Sigmoid colon (tissue), 7 donors: ENCODE results near the gene PDRG1. TPM values are rescaled to one million over a fixed set of nuclear protein-coding genes. Genes with fewer than 3 reads are reported as not detected.

Source experiments
- DNase-seq: peaks from one replicate; pipeline ENCODE4 v3.0.0-alpha.2; 2019
- H3K27ac ChIP-seq, 4 donors: fragments of 200-600 bp; sonication (generic); one replicate each; pipeline ENCODE4 v1.5.1; 2016 to 2019; ENCODE audit warnings: mild to moderate bottlenecking in 1 of 4
- H3K27me3 ChIP-seq, 3 donors: fragments of 200-600 bp; sonication (generic); one replicate each; pipeline ENCODE4 v1.5.1; 2019; ENCODE audit warnings: mild to moderate bottlenecking in 1 of 3
- H3K36me3 ChIP-seq, 4 donors: fragments of 200-600 bp; sonication (generic); one replicate each; pipeline ENCODE4 v1.5.1; 2016 to 2019
- H3K4me1 ChIP-seq, 4 donors: fragments of 200-600 bp; sonication (generic); one replicate each; pipeline ENCODE4 v1.5.1; 2017 to 2019
- H3K4me3 ChIP-seq, 4 donors: fragments of 200-600 bp; sonication (generic); one replicate each; pipeline ENCODE4 v1.5.1; 2017 to 2019; ENCODE audit warnings: mild to moderate bottlenecking in 2 of 4, moderate library complexity in 1 of 4
- H3K9me3 ChIP-seq, 4 donors: fragments of 200-600 bp in 3 of 4; sonication (generic) in 3 of 4; one replicate each; pipeline versions ENCODE4 v1.5.1 to v1.6.1; 2013 to 2019
- CTCF ChIP-seq, 4 experiments: fragments of 450-650 bp in 3 of 4; fragments of 200-600 bp in 1 of 4; IDR thresholded peaks; one replicate each; pipeline ENCODE4 v1.5.1; 2016 to 2019; ENCODE audit warnings: antibody characterized with exemption in 4 of 4, mild to moderate bottlenecking in 3 of 4, moderate library complexity in 2 of 4
- EP300 ChIP-seq, 4 donors: sonication (generic); formaldehyde crosslinking; IDR thresholded peaks; one replicate each; pipeline ENCODE4 v1.6.1; 2017; ENCODE audit warnings: antibody characterized with exemption in 4 of 4
- POLR2A ChIP-seq, 2 donors: fragments of 450-650 bp; IDR thresholded peaks; one replicate each; pipeline ENCODE4 v1.6.1; 2016; ENCODE audit warnings: antibody characterized with exemption in 2 of 2, mild to moderate bottlenecking in 2 of 2, moderate library complexity in 2 of 2
- POLR2AphosphoS5 ChIP-seq, 4 donors: sonication (generic); formaldehyde crosslinking; IDR thresholded peaks; one replicate each; pipeline ENCODE4 v1.6.1; 2017; ENCODE audit warnings: antibody characterized with exemption in 4 of 4
- WGBS, 2 donors: extraction: QIAGEN DNeasy Blood & Tissue Kit; methylation state at CpG; one replicate each; pipeline ENCODE4 v1.1.7; 2013; 5-methylcytosine and 5-hydroxymethylcytosine counted together
- intact Hi-C: fragments of 100-400 bp; cut with DNase I; formaldehyde crosslinking; loops from one replicate; pipeline ENCODE4 v1.15.1; 2023
- polyA plus RNA-seq, 3 donors: library from polyadenylated mRNA; stranded (reverse); fragments of 200-250 nt; gene quantifications; one replicate each; pipeline ENCODE4 v1.2.3, GENCODE V29; 2013
- total RNA-seq, 4 donors: library from RNA; depleted of rRNA; stranded (reverse); fragments of >200 nt; gene quantifications; one replicate each; pipeline ENCODE4 v1.1.0, GENCODE V29; 2016
- donor health status: healthy with polysubstance abuse.
- donor health status: Bipolar disorder and iron deficiency.
- donor health status: healthy.

The PDRG1 gene
- total RNA-seq (10 to 100 TPM in 1 of 4 donors, 1 to 10 TPM in 3; 5.0 to 13.7 (median 7.3) TPM), polyA plus RNA-seq (10 to 100 TPM; 10.2 to 15.2 (median 12.3) TPM)

- Histone ChIP-seq H3K27ac (peak within 1 kb of the TSS; percentile 75 to 84 (median 80)), H3K9me3 (no peaks in the 10 kb centered on the region), H3K36me3 (peaks cover 17 to 24% (median 19%) of the 10 kb centered on the region in 4 donors), H3K27me3 (peaks cover 0 to 6% (median 4%) of the 10 kb centered on the region in 3 donors), H3K4me3 (peak within 1 kb of the TSS; percentile 72 to 99 (median 80)), H3K4me1 (peaks cover 0 to 17% (median 15%) of the 10 kb centered on the region in 4 donors)
- intact Hi-C loops = loop anchor here (1.0 to 5.0 kb wide), 3 partner anchors 74 to 128 kb away; no protein-coding TSS in a partner anchor
- 1% methylated on average over 63 of the region's 63 CpGs for WGBS, 2 donors
- peak; percentile 78 to 88 (median 86) for TF ChIP-seq CTCF (IDR thresholded peaks at IDR 0.05)
- TF ChIP-seq POLR2AphosphoS5 (IDR thresholded peaks at IDR 0.05) = peak; percentile 75 to 87 (median 83)
- TF ChIP-seq EP300 (IDR thresholded peaks at IDR 0.05) = no peak
- TF ChIP-seq POLR2A (IDR thresholded peaks at IDR 0.05) = peak in 1 of 2 donors; percentile 35
- peak; percentile 97 for DNase-seq
Observed at GRCh38 chr20:31951530-31952453, at the start of gene PDRG1. TSS of gene PDRG1 (minus strand) at chr20:31952046. CDS start at chr20:31951961, 85 bp downstream.

GRCh38 chr20:31998246-31998645 is 46.4 kb upstream of the PDRG1 start:
- peaks cover 2 to 39% (median 22%) of the 10 kb centered on the region in 3 donors for H3K27me3 ChIP-seq
- no peaks in the 10 kb centered on the region for H3K9me3 ChIP-seq
- H3K4me1 ChIP-seq = no peaks in the 10 kb centered on the region
- H3K27ac ChIP-seq = no peak overlapping the region
- DNase-seq = no peak
- WGBS, 2 donors = 49 to 68% methylated on average over 2 of the region's 2 CpGs
- no peak overlapping the region for H3K4me3 ChIP-seq
- intact Hi-C loops = loop anchor here (10.0 kb wide), 1 partner anchor 57 kb away; the partner anchor contains the start of gene HCK
- TF ChIP-seq EP300 (IDR thresholded peaks at IDR 0.05) (no peak), POLR2A (IDR thresholded peaks at IDR 0.05) (no peak), CTCF (IDR thresholded peaks at IDR 0.05) (no peak), POLR2AphosphoS5 (IDR thresholded peaks at IDR 0.05) (no peak)
- H3K36me3 ChIP-seq = no peaks in the 10 kb centered on the region

GRCh38 chr20:31996996-31997395 is 45.1 kb upstream of the PDRG1 start:
- intact Hi-C loops = loop anchor here (10.0 kb wide), 1 partner anchor 58 kb away; the partner anchor contains the start of gene HCK
- no peak overlapping the region for H3K27ac ChIP-seq
- H3K9me3 ChIP-seq = no peaks in the 10 kb centered on the region
- H3K4me3 ChIP-seq = no peak overlapping the region
- no peaks in the 10 kb centered on the region for H3K36me3 ChIP-seq
- no peak for DNase-seq
- 93 to 94% methylated on average over 18 of the region's 18 CpGs for WGBS, 2 donors
- TF ChIP-seq POLR2AphosphoS5 (IDR thresholded peaks at IDR 0.05) (no peak), POLR2A (IDR thresholded peaks at IDR 0.05) (no peak), EP300 (IDR thresholded peaks at IDR 0.05) (no peak), CTCF (IDR thresholded peaks at IDR 0.05) (no peak)
- peaks cover 2 to 39% (median 22%) of the 10 kb centered on the region in 3 donors for H3K27me3 ChIP-seq
- H3K4me1 ChIP-seq = no peaks in the 10 kb centered on the region

GRCh38 chr20:31992086-31992485 is 40.2 kb upstream of the PDRG1 start:
- Histone ChIP-seq H3K4me1 (no peaks in the 10 kb centered on the region), H3K36me3 (no peaks in the 10 kb centered on the region), H3K27me3 (peaks cover 2 to 36% (median 22%) of the 10 kb centered on the region in 3 donors), H3K4me3 (no peak overlapping the region), H3K27ac (no peak overlapping the region), H3K9me3 (no peaks in the 10 kb centered on the region)
- intact Hi-C loops = loop anchor here (10.0 kb wide), 1 partner anchor 63 kb away; the partner anchor contains the start of gene HCK
- DNase-seq = no peak
- WGBS, 2 donors = 77 to 88% methylated on average over 2 of the region's 2 CpGs
- TF ChIP-seq POLR2AphosphoS5 (IDR thresholded peaks at IDR 0.05) (no peak), POLR2A (IDR thresholded peaks at IDR 0.05) (no peak), CTCF (IDR thresholded peaks at IDR 0.05) (no peak), EP300 (IDR thresholded peaks at IDR 0.05) (no peak)
